Lower leg skin (tissue), 4 donors: ENCODE results near the gene XIRP1. TPM values are rescaled to one million over a fixed set of nuclear protein-coding genes. Genes with fewer than 3 reads are reported as not detected.

ENCODE experiments used
- DNase-seq, 2 donors: peaks; one replicate each; pipeline ENCODE4 v3.0.0-alpha.2; 2019; ENCODE audit warnings: low spot score in 2 of 2
- H3K4me3 ChIP-seq: fragments of 200-600 bp; sonication (generic); 2 replicates; pipeline ENCODE4 v1.5.1; 2017; ENCODE audit warnings: mild to moderate bottlenecking, low read depth; ENCODE audit not compliant: poor library complexity, severe bottlenecking
- POLR2A ChIP-seq, 2 donors: fragments of 450-650 bp; IDR thresholded peaks; one replicate each; pipeline ENCODE4 v1.6.1; 2016 to 2017; ENCODE audit warnings: antibody characterized with exemption in 2 of 2, mild to moderate bottlenecking in 1 of 2, moderate library complexity in 1 of 2
- WGBS, 2 donors: methylation state at CpG; one replicate each; pipeline ENCODE4 v1.1.5; 2018; 5-methylcytosine and 5-hydroxymethylcytosine counted together
- intact Hi-C: fragments of 100-400 bp; cut with DNase I; formaldehyde crosslinking; loops from one replicate; pipeline ENCODE4 v1.15.0; 2023; ENCODE audit warnings: low total_unique reads
- total RNA-seq, 4 donors: library from RNA; depleted of rRNA; stranded (reverse); fragments of >200 nt; gene quantifications; one replicate each; pipeline ENCODE4 v1.1.0, GENCODE V29; 2016
- TF ChIP-seq, protein P1 (sequence below), 3 donors: fragments of 450-650 bp; IDR thresholded peaks; one replicate each; pipeline ENCODE4 v1.5.1; 2016; ENCODE audit warnings: antibody characterized with exemption in 3 of 3, mild to moderate bottlenecking in 3 of 3, moderate library complexity in 2 of 3

The XIRP1 gene
- total RNA-seq, 4 donors from 2014 or later: not detected

DNA sequence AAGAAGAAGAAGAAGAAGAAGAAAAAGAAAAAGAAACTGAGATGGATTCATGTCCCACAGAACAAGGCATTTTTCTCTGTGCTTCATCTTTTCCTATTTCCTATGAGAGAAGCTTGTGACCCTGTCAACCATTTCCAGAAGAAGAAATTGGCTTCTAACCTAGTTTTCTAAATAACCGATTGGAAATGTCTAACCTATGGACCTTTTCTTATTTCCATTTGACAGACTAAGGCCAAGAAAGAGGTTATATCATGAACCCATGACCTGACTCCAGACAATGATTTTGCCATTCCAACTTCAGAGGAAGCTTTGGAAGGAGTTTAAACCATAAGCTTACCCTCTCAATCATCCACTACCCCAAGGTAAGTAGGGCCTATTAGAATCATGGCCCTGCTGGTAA is 22.7 kb downstream of the XIRP1 start:
- no peak for DNase-seq
- intact Hi-C loops: no loop called here
- WGBS, 2 donors: 0 to 77% methylated on average over 1 of the region's 1 CpG
- no peak for TF ChIP-seq POLR2A (IDR thresholded peaks at IDR 0.05)
- TF ChIP-seq, protein P1, sequence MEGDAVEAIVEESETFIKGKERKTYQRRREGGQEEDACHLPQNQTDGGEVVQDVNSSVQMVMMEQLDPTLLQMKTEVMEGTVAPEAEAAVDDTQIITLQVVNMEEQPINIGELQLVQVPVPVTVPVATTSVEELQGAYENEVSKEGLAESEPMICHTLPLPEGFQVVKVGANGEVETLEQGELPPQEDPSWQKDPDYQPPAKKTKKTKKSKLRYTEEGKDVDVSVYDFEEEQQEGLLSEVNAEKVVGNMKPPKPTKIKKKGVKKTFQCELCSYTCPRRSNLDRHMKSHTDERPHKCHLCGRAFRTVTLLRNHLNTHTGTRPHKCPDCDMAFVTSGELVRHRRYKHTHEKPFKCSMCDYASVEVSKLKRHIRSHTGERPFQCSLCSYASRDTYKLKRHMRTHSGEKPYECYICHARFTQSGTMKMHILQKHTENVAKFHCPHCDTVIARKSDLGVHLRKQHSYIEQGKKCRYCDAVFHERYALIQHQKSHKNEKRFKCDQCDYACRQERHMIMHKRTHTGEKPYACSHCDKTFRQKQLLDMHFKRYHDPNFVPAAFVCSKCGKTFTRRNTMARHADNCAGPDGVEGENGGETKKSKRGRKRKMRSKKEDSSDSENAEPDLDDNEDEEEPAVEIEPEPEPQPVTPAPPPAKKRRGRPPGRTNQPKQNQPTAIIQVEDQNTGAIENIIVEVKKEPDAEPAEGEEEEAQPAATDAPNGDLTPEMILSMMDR (IDR thresholded peaks at IDR 0.05): no peak
- no peak overlapping the region for H3K4me3 ChIP-seq

DNA sequence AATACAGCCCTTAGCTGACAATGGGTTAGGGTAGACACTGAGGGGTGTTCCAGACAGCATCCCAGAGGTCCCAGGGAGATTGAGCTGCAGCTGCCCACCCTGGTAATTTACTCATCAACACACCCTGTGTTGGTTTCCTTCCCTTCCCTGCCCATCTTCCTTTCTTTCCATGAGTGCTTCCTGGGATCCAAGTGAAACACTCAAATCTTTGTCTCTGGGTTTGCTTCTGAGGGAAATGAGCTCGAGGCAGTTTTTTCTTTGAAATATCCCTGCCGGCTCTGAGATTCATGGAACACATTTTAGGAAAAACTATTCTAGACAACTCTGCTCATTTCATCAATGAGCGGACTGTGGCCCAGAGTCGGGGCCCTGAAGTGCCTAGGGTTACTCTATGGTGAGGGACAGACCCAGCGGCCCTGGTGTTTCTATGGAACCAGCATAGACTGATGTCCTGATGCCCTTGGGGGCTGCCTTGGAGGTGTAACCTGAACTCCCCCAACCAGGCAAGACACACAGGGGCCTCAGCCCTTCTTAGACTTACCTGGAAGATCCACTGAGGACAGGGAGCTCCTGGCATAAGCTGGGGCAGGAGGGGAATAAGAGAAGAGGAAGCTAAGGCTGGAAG is 24.1 kb downstream of the XIRP1 start:
- DNase-seq: peak in 1 of 2 donors; percentile 82
- 76 to 87% methylated on average over 5 of the region's 5 CpGs for WGBS, 2 donors
- TF ChIP-seq, protein P1 (IDR thresholded peaks at IDR 0.05): no peak
- TF ChIP-seq POLR2A (IDR thresholded peaks at IDR 0.05): no peak

DNA sequence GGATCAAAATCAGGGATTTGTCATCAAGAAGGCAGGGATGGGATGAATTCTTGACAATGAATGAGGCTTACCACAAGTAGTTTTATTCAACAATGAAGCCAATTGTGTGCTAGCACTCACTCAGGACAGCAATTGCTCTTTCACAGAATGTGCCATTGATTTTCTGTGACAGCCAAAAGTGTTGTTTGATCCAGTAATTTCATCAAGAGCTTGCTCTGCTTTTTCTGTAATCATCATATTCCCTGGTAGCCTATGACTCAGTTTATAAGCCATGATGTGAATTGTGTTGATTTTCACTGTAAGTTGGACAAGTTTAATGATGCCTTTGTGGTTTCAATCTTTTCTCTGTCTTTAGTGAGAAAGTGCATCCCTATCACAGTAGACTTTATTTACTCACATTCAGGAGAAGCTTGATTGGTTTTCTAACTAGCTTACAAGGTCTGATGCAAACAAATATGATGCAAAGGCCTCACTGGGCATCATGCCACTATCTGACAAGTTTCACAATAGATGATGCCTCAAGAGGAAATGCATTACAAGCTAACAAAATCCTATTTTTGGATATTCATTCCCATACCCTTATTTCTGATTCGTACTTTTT is 25.4 kb downstream of the XIRP1 start:
- H3K4me3 ChIP-seq: no peak overlapping the region
- intact Hi-C loops: no loop called here
- peak; percentile 84 to 93 for DNase-seq
- TF ChIP-seq, protein P1 (IDR thresholded peaks at IDR 0.05): no peak
- TF ChIP-seq POLR2A (IDR thresholded peaks at IDR 0.05): no peak
- WGBS, 2 donors: 29 to 33% methylated on average over 1 of the region's 1 CpG

More for the DNA sequence above, 24.1 kb downstream of the XIRP1 start:
- intact Hi-C loops: no loop called here
- no peak overlapping the region for H3K4me3 ChIP-seq

DNA sequence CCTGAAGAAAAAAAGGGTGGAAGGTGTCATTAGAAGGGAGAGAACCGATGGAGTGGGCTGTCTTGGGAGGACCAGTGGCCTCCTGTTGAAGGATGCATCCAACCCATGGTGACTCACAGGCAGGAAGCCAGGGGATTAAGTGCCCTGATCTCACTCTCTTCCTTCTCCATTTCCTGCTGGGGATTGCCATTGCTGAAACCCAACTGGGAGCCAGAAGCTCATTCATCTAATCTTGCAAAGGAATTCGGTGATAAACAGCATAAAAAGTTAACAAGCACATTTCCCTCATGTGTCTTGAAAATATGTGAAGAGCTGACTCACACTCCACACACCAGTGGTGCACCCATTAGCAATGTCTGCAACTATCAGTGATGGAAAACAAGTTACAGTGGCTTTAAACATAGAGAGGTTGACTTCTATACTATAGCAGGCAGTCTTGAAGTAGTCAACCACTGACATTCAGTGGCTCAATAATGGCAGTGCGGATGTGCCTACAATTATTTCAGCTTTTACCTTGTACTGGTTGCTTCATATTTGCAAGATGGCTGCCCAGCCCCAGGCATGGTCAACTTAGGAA is 26.2 kb downstream of the XIRP1 start:
- TF ChIP-seq, protein P1 (IDR thresholded peaks at IDR 0.05): no peak
- TF ChIP-seq POLR2A (IDR thresholded peaks at IDR 0.05): no peak
- intact Hi-C loops: no loop called here
- no peak overlapping the region for H3K4me3 ChIP-seq
- 61 to 71% methylated on average over 3 of the region's 3 CpGs for WGBS, 2 donors
- DNase-seq: no peak

DNA sequence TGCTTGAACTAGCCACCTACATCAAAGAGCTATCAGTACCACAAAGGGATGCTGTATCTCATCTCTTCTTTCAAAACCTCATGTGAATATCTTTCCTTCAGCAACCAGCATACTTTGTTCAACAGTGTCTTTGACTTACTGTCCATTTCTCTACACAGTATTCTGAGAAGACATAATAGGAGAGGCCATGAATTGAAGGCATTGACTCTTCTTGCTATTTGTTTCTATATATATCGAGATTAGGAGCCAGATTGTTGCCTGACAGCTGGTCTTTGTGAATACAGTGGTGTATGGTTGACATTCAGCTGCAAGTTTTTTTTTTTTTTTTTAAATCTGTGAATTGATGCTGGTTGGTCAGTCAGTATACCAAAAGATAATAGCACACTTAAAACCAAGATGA is 26.9 kb downstream of the XIRP1 start:
- DNase-seq: no peak
- 67 to 86% methylated on average over 1 of the region's 1 CpG for WGBS, 2 donors

More for the DNA sequence above, 26.9 kb downstream of the XIRP1 start:
- intact Hi-C loops: no loop called here
- H3K4me3 ChIP-seq: no peak overlapping the region
- TF ChIP-seq, protein P1 (IDR thresholded peaks at IDR 0.05): no peak
- TF ChIP-seq POLR2A (IDR thresholded peaks at IDR 0.05): no peak
